Smooth muscle cell (in vitro differentiated cells): ENCODE measurements around the gene RNF128. TPM values are rescaled to one million over a fixed set of nuclear protein-coding genes. Genes with fewer than 3 reads are reported as not detected.

ENCODE experiments used
- DNase-seq: peaks from one replicate; lab custom pipeline; 2025; ENCODE audit not compliant: unreplicated experiment; lab: John Stamatoyannopoulos, UW
- H2AFZ ChIP-seq: fragments of 200-600 bp; sonication (generic); 2 replicates; pipeline ENCODE4 v1.6.0; 2016; ENCODE audit warnings: antibody characterized with exemption, low read depth, mild to moderate bottlenecking
- H3F3A ChIP-seq: fragments of 200-600 bp; sonication (generic); 2 replicates; pipeline ENCODE4 v1.6.0; 2017; ENCODE audit warnings: antibody characterized with exemption, low read depth
- H3K27ac ChIP-seq: fragments of 200-600 bp; sonication (generic); 2 replicates; pipeline ENCODE4 v1.5.1; 2016; ENCODE audit warnings: low read depth, mild to moderate bottlenecking
- H3K27me3 ChIP-seq: fragments of 200-600 bp; sonication (generic); 2 replicates; pipeline ENCODE4 v1.6.1; 2016; ENCODE audit warnings: low read depth, mild to moderate bottlenecking
- H3K36me3 ChIP-seq: fragments of 200-600 bp; sonication (generic); 2 replicates; pipeline ENCODE4 v1.5.1; 2016; ENCODE audit warnings: low read depth
- H3K4me1 ChIP-seq: fragments of 200-600 bp; sonication (generic); 2 replicates; pipeline ENCODE4 v1.5.1; 2016; ENCODE audit warnings: low read depth
- H3K4me2 ChIP-seq: fragments of 200-600 bp; sonication (generic); 2 replicates; pipeline ENCODE4 v1.6.0; 2016; ENCODE audit warnings: mild to moderate bottlenecking
- H3K4me3 ChIP-seq: fragments of 200-600 bp; sonication (generic); 2 replicates; pipeline ENCODE4 v1.5.1; 2016; ENCODE audit warnings: mild to moderate bottlenecking
- H3K79me2 ChIP-seq: fragments of 200-600 bp; sonication (generic); 2 replicates; pipeline ENCODE4 v1.6.0; 2016; ENCODE audit warnings: low read depth, mild to moderate bottlenecking
- H3K9ac ChIP-seq: fragments of 200-600 bp; sonication (generic); 2 replicates; pipeline ENCODE4 v1.6.0; 2016; ENCODE audit warnings: low read depth
- H3K9me3 ChIP-seq: fragments of 200-600 bp; sonication (generic); replicated peaks from 2 replicates; pipeline ENCODE4 v1.5.1; 2016; ENCODE audit warnings: low read depth
- H4K20me1 ChIP-seq: fragments of 200-600 bp; sonication (generic); 2 replicates; pipeline ENCODE4 v1.6.0; 2016; ENCODE audit warnings: low read depth
- WGBS: methylation state at CpG from one replicate; pipeline ENCODE4 v1.1.7; 2016; ENCODE audit warnings: low lambda C conversion rate; 5-methylcytosine and 5-hydroxymethylcytosine counted together
- polyA plus RNA-seq: library from polyadenylated mRNA; unstranded; fragments of >200 nt; fragmentation: Nextera tagmentation; extraction: Ambion mirVana; gene quantifications from 2 replicates; pipeline ENCODE4 v1.2.1, GENCODE V29; 2016
- total RNA-seq: library from RNA; depleted of rRNA; stranded (reverse); fragments of >200 nt; gene quantifications from 2 replicates; pipeline ENCODE4 v1.2.3, GENCODE V29; 2014
- TF ChIP-seq, protein P1 (sequence below): fragments of 200-600 bp; sonication (generic); IDR thresholded peaks from 2 replicates; pipeline ENCODE4 v1.5.1; 2017; ENCODE audit warnings: borderline replicate concordance, mild to moderate bottlenecking, antibody characterized with exemption; ENCODE audit not compliant: insufficient read depth, poor library complexity, severe bottlenecking

The RNF128 gene
- total and polyA plus RNA-seq, 2 experiments from 2014 or later = 13.6 to 22.2 TPM

DNA sequence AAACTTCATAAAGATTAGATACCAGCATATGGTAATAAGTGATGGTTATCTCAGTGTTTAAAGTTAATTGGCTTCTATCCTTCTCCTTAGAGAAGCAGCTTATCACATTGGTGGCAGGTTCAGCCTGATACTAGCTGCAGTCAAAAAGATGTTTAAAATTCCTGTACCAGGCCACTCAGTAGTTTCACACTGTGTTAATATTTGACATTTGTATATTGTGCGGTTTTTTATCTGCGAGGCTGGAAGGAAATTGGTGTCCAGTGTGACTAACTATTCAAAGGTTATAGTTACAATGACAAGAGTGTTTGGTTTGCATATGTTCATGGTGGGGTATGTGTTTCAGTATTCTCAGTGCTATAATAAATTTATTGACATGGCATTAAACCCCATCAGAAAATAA is 48.5 kb downstream of the RNF128 start:
- no peaks in the 10 kb centered on the region for H3K9me3 ChIP-seq
- no peak overlapping the region for H2AFZ ChIP-seq
- no peaks in the 10 kb centered on the region for H3K79me2 ChIP-seq
- H3K4me2 ChIP-seq = no peak overlapping the region
- no peaks in the 10 kb centered on the region for H3K36me3 ChIP-seq
- no peaks in the 10 kb centered on the region for H4K20me1 ChIP-seq
- H3K4me3 ChIP-seq = no peak overlapping the region
- 84% methylated on average over 2 of the region's 2 CpGs for WGBS
- H3K4me1 ChIP-seq = no peaks in the 10 kb centered on the region
- H3K9ac ChIP-seq = no peak overlapping the region
- H3F3A ChIP-seq = no peaks in the 10 kb centered on the region
- no peaks in the 10 kb centered on the region for H3K27me3 ChIP-seq
- DNase-seq = no peak
- TF ChIP-seq, protein P1, sequence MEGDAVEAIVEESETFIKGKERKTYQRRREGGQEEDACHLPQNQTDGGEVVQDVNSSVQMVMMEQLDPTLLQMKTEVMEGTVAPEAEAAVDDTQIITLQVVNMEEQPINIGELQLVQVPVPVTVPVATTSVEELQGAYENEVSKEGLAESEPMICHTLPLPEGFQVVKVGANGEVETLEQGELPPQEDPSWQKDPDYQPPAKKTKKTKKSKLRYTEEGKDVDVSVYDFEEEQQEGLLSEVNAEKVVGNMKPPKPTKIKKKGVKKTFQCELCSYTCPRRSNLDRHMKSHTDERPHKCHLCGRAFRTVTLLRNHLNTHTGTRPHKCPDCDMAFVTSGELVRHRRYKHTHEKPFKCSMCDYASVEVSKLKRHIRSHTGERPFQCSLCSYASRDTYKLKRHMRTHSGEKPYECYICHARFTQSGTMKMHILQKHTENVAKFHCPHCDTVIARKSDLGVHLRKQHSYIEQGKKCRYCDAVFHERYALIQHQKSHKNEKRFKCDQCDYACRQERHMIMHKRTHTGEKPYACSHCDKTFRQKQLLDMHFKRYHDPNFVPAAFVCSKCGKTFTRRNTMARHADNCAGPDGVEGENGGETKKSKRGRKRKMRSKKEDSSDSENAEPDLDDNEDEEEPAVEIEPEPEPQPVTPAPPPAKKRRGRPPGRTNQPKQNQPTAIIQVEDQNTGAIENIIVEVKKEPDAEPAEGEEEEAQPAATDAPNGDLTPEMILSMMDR = no peak
- H3K27ac ChIP-seq = no peak overlapping the region

DNA sequence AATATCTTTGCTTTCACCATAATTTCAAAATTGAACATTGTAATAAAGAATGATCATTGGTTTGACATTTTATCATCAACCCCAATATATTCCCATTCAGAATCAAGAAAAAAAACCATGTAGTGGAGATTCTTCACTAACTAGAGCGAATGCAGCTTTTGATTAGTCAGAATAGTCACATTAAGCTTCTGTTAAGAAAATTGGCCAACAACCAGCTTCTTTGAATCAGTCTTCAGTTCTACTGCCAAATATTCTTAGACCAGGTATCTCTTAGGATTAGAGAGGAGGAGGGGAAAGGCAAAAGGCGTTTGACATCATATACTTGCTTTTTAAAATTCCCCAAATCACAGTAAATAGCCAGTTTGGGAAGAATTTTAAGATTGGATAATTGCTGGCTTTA is 53.8 kb downstream of the RNF128 start:
- no peak overlapping the region for H2AFZ ChIP-seq
- H3K27ac ChIP-seq = no peak overlapping the region
- TF ChIP-seq, protein P1 = no peak
- H3K4me2 ChIP-seq = no peak overlapping the region
- no peak for DNase-seq
- no peaks in the 10 kb centered on the region for H3K9me3 ChIP-seq
- H4K20me1 ChIP-seq = no peaks in the 10 kb centered on the region
- H3K4me1 ChIP-seq = no peaks in the 10 kb centered on the region
- WGBS = 47% methylated on average over 2 of the region's 2 CpGs
- H3K9ac ChIP-seq = no peak overlapping the region
- no peak overlapping the region for H3K4me3 ChIP-seq
- no peaks in the 10 kb centered on the region for H3K79me2 ChIP-seq
- H3K36me3 ChIP-seq = no peaks in the 10 kb centered on the region
- H3F3A ChIP-seq = no peaks in the 10 kb centered on the region
- H3K27me3 ChIP-seq = no peaks in the 10 kb centered on the region

DNA sequence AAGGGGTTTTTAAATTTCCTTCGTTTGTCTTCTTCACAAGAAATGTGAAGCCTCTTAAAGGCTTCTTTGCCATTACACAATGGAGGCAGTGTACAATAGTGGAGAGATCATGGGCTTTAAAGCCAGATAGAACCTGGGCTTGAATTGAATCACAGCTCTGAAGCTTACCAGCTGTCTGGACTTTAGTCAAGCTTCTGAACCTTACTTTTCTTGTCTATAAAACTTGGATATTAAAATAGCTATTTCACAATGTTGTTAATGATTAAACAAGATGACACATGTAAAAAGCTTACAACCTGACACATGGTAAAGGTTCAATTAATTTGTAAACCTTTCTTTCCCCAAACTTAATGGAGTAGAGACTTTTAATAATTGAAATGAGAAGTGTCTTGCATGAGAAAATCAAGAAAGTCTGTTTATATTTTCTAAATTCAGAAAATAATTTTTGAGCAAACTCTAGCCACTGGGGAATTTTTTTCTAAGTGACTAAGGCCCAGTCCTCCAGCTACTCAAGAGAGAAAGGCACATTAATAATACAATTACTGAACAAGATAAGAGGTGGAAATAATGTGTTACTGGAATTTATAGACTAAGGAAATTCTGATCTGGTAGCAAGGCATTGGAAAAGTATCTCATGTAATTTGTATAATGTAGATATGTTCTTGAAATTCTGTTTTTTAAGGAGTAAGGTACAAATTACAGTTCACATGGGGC is 54.3 kb downstream of the RNF128 start:
- WGBS = 45% methylated on average over 1 of the region's 1 CpG
- Histone ChIP-seq H3K9ac (no peak overlapping the region), H3K9me3 (no peaks in the 10 kb centered on the region), H2AFZ (no peak overlapping the region), H3K27ac (no peak overlapping the region), H3K4me3 (no peak overlapping the region), H3K27me3 (no peaks in the 10 kb centered on the region), H4K20me1 (no peaks in the 10 kb centered on the region), H3K4me1 (no peaks in the 10 kb centered on the region), H3K4me2 (no peak overlapping the region), H3K36me3 (no peaks in the 10 kb centered on the region), H3F3A (no peaks in the 10 kb centered on the region), H3K79me2 (no peaks in the 10 kb centered on the region)
- DNase-seq = no peak
- TF ChIP-seq, protein P1 = no peak

DNA sequence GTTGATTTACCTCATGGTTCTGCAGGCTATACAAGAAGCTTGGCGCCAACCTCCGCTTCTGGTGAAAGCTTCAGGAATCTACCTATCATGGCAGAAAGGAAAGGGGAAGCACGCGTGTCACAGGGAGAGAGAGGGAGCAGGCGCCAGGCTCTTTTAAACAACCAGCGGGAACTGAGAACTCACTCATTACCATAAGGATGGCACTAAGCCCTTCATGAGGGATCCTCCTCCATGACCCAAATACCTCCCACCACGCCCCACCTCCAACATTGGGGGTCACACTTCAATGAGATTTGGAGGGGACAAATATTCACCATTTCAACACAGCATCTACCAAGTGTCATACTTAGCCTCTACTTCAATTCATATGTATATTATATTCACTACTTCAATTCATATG is 57.2 kb downstream of the RNF128 start:
- 66% methylated on average over 7 of the region's 7 CpGs for WGBS
- Histone ChIP-seq H3K4me1 (no peaks in the 10 kb centered on the region), H3F3A (no peaks in the 10 kb centered on the region), H3K4me3 (no peak overlapping the region), H3K27me3 (no peaks in the 10 kb centered on the region), H3K9me3 (no peaks in the 10 kb centered on the region), H4K20me1 (no peaks in the 10 kb centered on the region), H3K9ac (no peak overlapping the region), H3K4me2 (no peak overlapping the region), H2AFZ (no peak overlapping the region), H3K79me2 (no peaks in the 10 kb centered on the region), H3K27ac (no peak overlapping the region), H3K36me3 (no peaks in the 10 kb centered on the region)
- no peak for DNase-seq
- TF ChIP-seq, protein P1 = no peak
